K562 (cell line): ENCODE results near the gene PRKCE. TPM values are rescaled to one million over a fixed set of nuclear protein-coding genes. Genes with fewer than 3 reads are reported as not detected.

ENCODE experiments used
- ATAC-seq: fragments of 200-7000 bp; cut with Tn5 transposase; 3 replicates; pipeline ENCODE4 v1.9.1; 2020; ENCODE audit warnings: moderate library complexity
- BruUV-seq: library from RNA; stranded (reverse); fragments of 400-500 nt; replicated peaks from 2 replicates; lab custom pipeline; 2021; lab: Mats Ljungman, UMichigan
- CTCF ChIA-PET: fragments of 300-600 bp; formaldehyde crosslinking; extraction: SDS; loops from one replicate; lab custom pipeline; 2021; ENCODE audit warnings: low intra/inter-chr PET ratio; lab: Yijun Ruan, JAX
- POLR2A ChIA-PET: fragments of 300-600, 350-650 bp; sonication (Branson Sonifier 250); formaldehyde crosslinking; extraction: SDS; loops from one replicate; lab custom pipeline; 2021; ENCODE audit warnings: antibody characterized with exemption, inconsistent platforms; lab: Yijun Ruan, JAX
- DNase-seq, 4 experiments: peaks; one replicate each; pipeline versions ENCODE4 v3.0.0 to v3.0.0-alpha.2; 2011 to 2018; ENCODE audit warnings: low spot score in 3 of 4, mixed read lengths in 3 of 4; ENCODE audit errors: extremely low read depth in 1 of 4
- FAIRE-seq: peaks from 2 replicates; lab custom pipeline; 2011; peaks lifted over from hg19 to GRCh38; lab: Jason Lieb, UNC
- H2AFZ ChIP-seq: 2 replicates; pipeline ENCODE4 v1.6.0; 2011; ENCODE audit warnings: low read depth, low read length, control low read depth, inconsistent platforms
- H3K27ac ChIP-seq: fragments of 200-600 bp; 3 replicates; pipeline ENCODE4 v1.8.0; 2011; ENCODE audit warnings: low read depth, mild to moderate bottlenecking, control low read depth, inconsistent platforms, low read length, moderate library complexity, mixed read lengths; ENCODE audit errors: extremely low read depth
- H3K27me3 ChIP-seq, 2 experiments: fragments of 300-600 bp in 1 of 2; 2 replicates in 1 of 2; 3 replicates in 1 of 2; pipeline versions ENCODE4 v1.6.0 to v1.8.0; 2011; ENCODE audit warnings: inconsistent platforms in 2 of 2, low read length in 2 of 2, mild to moderate bottlenecking in 1 of 2, mixed read lengths in 1 of 2, moderate library complexity in 1 of 2; ENCODE audit not compliant: control insufficient read depth in 2 of 2, insufficient read depth in 2 of 2
- H3K36me3 ChIP-seq: fragments of 300-600 bp; 3 replicates; pipeline ENCODE4 v1.8.0; 2011; ENCODE audit warnings: mild to moderate bottlenecking, low read length, inconsistent platforms; ENCODE audit not compliant: control insufficient read depth, insufficient read depth
- H3K4me1 ChIP-seq, 2 experiments: fragments of 200-600 bp in 1 of 2; replicated peaks in 1 of 2; 2 replicates in 1 of 2; 3 replicates in 1 of 2; pipeline versions ENCODE4 v1.5.1 to v1.8.0; 2011; ENCODE audit warnings: inconsistent platforms in 2 of 2, low read length in 2 of 2, mild to moderate bottlenecking in 1 of 2, mixed read lengths in 1 of 2, moderate library complexity in 1 of 2; ENCODE audit not compliant: control insufficient read depth in 2 of 2, insufficient read depth in 2 of 2
- H3K4me2 ChIP-seq: 2 replicates; pipeline ENCODE4 v1.6.1; 2011; ENCODE audit warnings: low read length, control low read depth, inconsistent platforms, mixed read lengths; ENCODE audit not compliant: insufficient read depth
- H3K4me3 ChIP-seq: fragments of 200-600 bp; sonication (generic), shearing (Covaris generic); 2 replicates; pipeline ENCODE4 v1.5.1; 2016; ENCODE audit warnings: control low read depth, inconsistent platforms
- H3K79me2 ChIP-seq: fragments of 200-600 bp; 3 replicates; pipeline ENCODE4 v1.8.0; 2011; ENCODE audit warnings: low read length, inconsistent platforms; ENCODE audit not compliant: control insufficient read depth, insufficient read depth
- H3K9ac ChIP-seq, 2 experiments: 2 replicates each; pipeline versions ENCODE4 v1.6.0 to v1.6.1; 2011; ENCODE audit warnings: low read depth in 2 of 2, low read length in 2 of 2, control low read depth in 1 of 2, inconsistent platforms in 1 of 2, mild to moderate bottlenecking in 1 of 2, mixed read lengths in 1 of 2; ENCODE audit not compliant: insufficient read depth in 1 of 2
- H3K9me1 ChIP-seq: one replicate; pipeline ENCODE4 v1.6.0; 2011; ENCODE audit warnings: inconsistent platforms, mild to moderate bottlenecking, low read length, moderate library complexity; ENCODE audit not compliant: control insufficient read depth, insufficient read depth
- H3K9me3 ChIP-seq: replicated peaks from 2 replicates; pipeline ENCODE4 v1.5.1; 2011; ENCODE audit warnings: low read depth, low read length, inconsistent platforms; ENCODE audit not compliant: control insufficient read depth, insufficient read depth
- H4K20me1 ChIP-seq: replicated peaks from 2 replicates; pipeline ENCODE4 v1.6.1; 2011; ENCODE audit warnings: low read length, inconsistent platforms, mixed read lengths; ENCODE audit not compliant: control insufficient read depth, insufficient read depth
- BACH1 ChIP-seq: fragments of 200-800 bp; sonication (Bioruptor generic); IDR thresholded peaks from 2 replicates; pipeline ENCODE4 v1.6.1; 2016; ENCODE audit warnings: missing genetic modification characterization, missing compliant biosample characterization
- ELF1 ChIP-seq: fragments of 200-800 bp; sonication (Bioruptor generic); IDR thresholded peaks from 2 replicates; pipeline ENCODE4 v1.6.1; 2016; ENCODE audit warnings: missing genetic modification characterization, missing compliant biosample characterization
- LCOR ChIP-seq: sonication (generic); formaldehyde crosslinking; IDR thresholded peaks from 2 replicates; pipeline ENCODE4 v1.8.0; 2022; ENCODE audit warnings: mild to moderate bottlenecking, missing genetic modification reagents
- POLR2AphosphoS2 ChIP-seq: IDR thresholded peaks from 2 replicates; pipeline ENCODE4 v1.6.1; 2012; ENCODE audit warnings: low read length, improper control_type of control experiment
- SMARCB1 ChIP-seq: IDR thresholded peaks from 2 replicates; pipeline ENCODE4 v1.6.1; 2011; ENCODE audit warnings: improper control_type of control experiment, low read depth; ENCODE audit not compliant: insufficient read length
- TBL1XR1 ChIP-seq, 2 experiments: IDR thresholded peaks; 2 replicates each; pipeline ENCODE4 v1.6.1; 2012; ENCODE audit warnings: improper control_type of control experiment in 2 of 2, low read length in 2 of 2, mild to moderate bottlenecking in 1 of 2
- ZNF134 ChIP-seq: fragments of 250-450 bp; sonication (Bioruptor Pico); conservative IDR thresholded peaks from 2 replicates; pipeline ENCODE4 v1.4.0; 2020
- WGBS: fragments of 100-300 bp; shearing (Covaris generic); methylation state at CpG from one replicate; pipeline ENCODE4 v1.1.6; 2016; ENCODE audit warnings: low coverage, mixed read lengths; ENCODE audit not compliant: insufficient coverage; ENCODE audit errors: missing lambda C conversion rate; 5-methylcytosine and 5-hydroxymethylcytosine counted together
- in situ Hi-C: fragments of 300-500 bp; cut with MboI; formaldehyde crosslinking; loops from 4 replicates; pipeline ENCODE4 v1.15.0; 2018; ENCODE audit warnings: inconsistent platforms, mixed read lengths
- intact Hi-C: fragments of 100-400 bp; cut with micrococcal nuclease; formaldehyde crosslinking; loops from 2 replicates; pipeline ENCODE4 v1.14.2; 2022
- polyA plus RNA-seq, 8 experiments: library from polyadenylated mRNA; depleted of rRNA in 4 of 8; stranded (reverse) in 5 of 8; unstranded in 3 of 8; fragments of >200 nt; fragmentation: Nextera tagmentation in 2 of 8; fragmentation: Illumina TruSeq in 1 of 8; extraction: Ambion mirVana in 2 of 8; extraction: Trizol in 1 of 8; gene quantifications; 2 replicates each; pipeline versions ENCODE4 v1.2.1 to v1.2.3, GENCODE V29; 2011 to 2014; ENCODE audit warnings: inconsistent platforms in 1 of 8, missing spikeins in 1 of 8
- total RNA-seq, 7 experiments: library from RNA; depleted of rRNA in 6 of 7; stranded (reverse); fragments of >200 nt in 6 of 7; fragmentation: Illumina TruSeq in 2 of 7; extraction: Trizol in 2 of 7; gene quantifications; 2 replicates each; pipeline versions ENCODE4 v1.2.1 to v1.2.3, GENCODE V29; 2011 to 2021; ENCODE audit warnings: low replicate concordance in 1 of 7
- TF ChIP-seq, protein P1 (sequence below): fragments of 250-450 bp; sonication (Bioruptor Pico); IDR thresholded peaks from 2 replicates; pipeline ENCODE4 v1.4.0; 2020; ENCODE audit warnings: mild to moderate bottlenecking
- TF ChIP-seq, protein P2 (sequence below): fragments of 150-350 bp; IDR thresholded peaks from 2 replicates; pipeline ENCODE4 v1.6.1; 2014; ENCODE audit warnings: low read depth, mild to moderate bottlenecking, low read length, borderline replicate concordance

Gene PRKCE
- total and polyA plus RNA-seq, 9 of the 15 experiments (the other 6 are each of a cell fraction or from before 2014, with no cell fraction given): 0.06 to 1.0 (median 0.22) TPM; not detected in 1

DNA sequence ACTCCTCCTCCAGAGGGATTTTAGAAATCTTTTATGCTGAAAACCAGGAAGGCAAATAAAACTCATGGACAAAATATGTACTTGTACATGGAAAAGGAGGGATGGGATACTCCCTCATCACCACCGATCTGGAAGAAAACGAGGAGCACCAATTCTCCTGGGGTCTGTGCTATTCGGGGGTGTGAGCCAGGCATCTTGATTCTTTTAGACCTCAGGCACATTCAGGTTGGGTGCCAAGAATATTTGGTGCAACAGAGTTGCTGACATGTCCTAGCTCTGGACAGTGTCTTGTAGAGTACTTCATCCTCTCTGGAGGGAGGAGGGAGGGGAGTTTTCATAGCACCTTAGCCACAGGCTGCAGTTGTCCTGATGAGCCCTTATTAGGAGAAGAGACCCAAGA is 163.0 kb downstream of the PRKCE start:
- intact Hi-C loops (no loop called here), in situ Hi-C loops (no loop called here)
- BruUV-seq: no TSS peak
- ChIA-PET CTCF (no interaction called here), POLR2A (interaction anchor here (0.7 kb wide), 1 partner anchor 918 kb away, joined by 4 read pairs; no protein-coding TSS in a partner anchor)
- Histone ChIP-seq H3K9me1 (no peaks in the 10 kb centered on the region), H3K27me3 (peaks cover 12 to 26% of the 10 kb centered on the region in 2 experiments; a peak in 4 of 5 replicates), H2AFZ (no peak overlapping the region), H3K27ac (no peak overlapping the region), H3K4me3 (no peak overlapping the region), H3K9ac (no peak overlapping the region), H4K20me1 (no peaks in the 10 kb centered on the region), H3K4me1 (no peaks in the 10 kb centered on the region; a peak in 1 of 5 replicates), H3K9me3 (no peaks in the 10 kb centered on the region), H3K36me3 (no peaks in the 10 kb centered on the region), H3K79me2 (no peaks in the 10 kb centered on the region), H3K4me2 (no peak overlapping the region)
- no peak for DNase-seq
- no peak for FAIRE-seq
- TF ChIP-seq TBL1XR1 (IDR thresholded peaks at IDR 0.05; ENCODE audit: low read length in 2 of 2) (no peak), BACH1 (tag) (no peak)
- 6% methylated on average over 3 of the region's 3 CpGs for WGBS
- no peak for ATAC-seq

DNA sequence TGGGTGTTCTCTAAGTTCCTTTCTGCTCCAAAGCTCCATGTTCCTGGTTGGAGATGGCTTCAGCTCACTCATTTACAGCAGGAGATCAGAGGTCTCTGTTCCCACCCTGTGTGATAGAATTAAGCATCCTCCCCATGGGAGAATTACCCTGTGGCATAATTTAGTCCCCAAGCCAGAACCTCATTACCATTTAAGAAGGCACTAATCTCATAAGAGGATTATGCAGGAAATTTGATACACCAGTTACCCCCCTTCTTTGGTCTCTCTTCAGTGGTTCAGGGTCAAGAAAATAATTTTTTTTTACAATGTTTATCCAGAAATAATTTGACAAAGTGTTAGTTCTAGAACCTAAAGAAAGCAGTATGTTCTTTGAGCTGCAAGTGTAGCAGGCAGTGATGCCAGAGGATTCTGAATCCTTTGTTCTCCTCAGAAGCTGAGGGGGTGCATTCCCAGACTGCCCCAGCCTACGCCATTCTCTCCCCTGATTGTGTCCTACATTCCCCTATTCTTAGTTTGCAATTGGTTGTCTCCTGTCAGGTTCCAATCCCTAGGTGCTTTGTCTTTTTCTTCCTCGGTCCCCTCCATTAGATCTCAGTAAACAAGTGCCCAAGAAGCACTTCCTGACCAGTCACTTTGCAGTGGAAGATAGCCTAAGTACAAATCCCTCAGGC is 163.6 kb downstream of the PRKCE start:
- ChIA-PET CTCF (no interaction called here), POLR2A (no interaction called here)
- WGBS: 0% methylated on average over 2 of the region's 2 CpGs
- intact Hi-C loops (no loop called here), in situ Hi-C loops (no loop called here)
- H3K4me3 ChIP-seq: no peak overlapping the region
- H3K79me2 ChIP-seq: no peaks in the 10 kb centered on the region
- no peaks in the 10 kb centered on the region for H3K9me1 ChIP-seq
- no peak overlapping the region for H3K9ac ChIP-seq
- DNase-seq: no peak
- peaks cover 12 to 28% of the 10 kb centered on the region in 2 experiments; a peak in 4 of 5 replicates for H3K27me3 ChIP-seq
- BruUV-seq: no TSS peak
- no peaks in the 10 kb centered on the region; a peak in 1 of 5 replicates for H3K4me1 ChIP-seq
- no peaks in the 10 kb centered on the region for H3K36me3 ChIP-seq
- FAIRE-seq: no peak
- H3K9me3 ChIP-seq: no peaks in the 10 kb centered on the region
- no peak for ATAC-seq
- no peak overlapping the region for H3K27ac ChIP-seq
- no peaks in the 10 kb centered on the region for H4K20me1 ChIP-seq
- H2AFZ ChIP-seq: no peak overlapping the region
- H3K4me2 ChIP-seq: no peak overlapping the region
- no peak for TF ChIP-seq ZNF134
- TF ChIP-seq, protein P1, sequence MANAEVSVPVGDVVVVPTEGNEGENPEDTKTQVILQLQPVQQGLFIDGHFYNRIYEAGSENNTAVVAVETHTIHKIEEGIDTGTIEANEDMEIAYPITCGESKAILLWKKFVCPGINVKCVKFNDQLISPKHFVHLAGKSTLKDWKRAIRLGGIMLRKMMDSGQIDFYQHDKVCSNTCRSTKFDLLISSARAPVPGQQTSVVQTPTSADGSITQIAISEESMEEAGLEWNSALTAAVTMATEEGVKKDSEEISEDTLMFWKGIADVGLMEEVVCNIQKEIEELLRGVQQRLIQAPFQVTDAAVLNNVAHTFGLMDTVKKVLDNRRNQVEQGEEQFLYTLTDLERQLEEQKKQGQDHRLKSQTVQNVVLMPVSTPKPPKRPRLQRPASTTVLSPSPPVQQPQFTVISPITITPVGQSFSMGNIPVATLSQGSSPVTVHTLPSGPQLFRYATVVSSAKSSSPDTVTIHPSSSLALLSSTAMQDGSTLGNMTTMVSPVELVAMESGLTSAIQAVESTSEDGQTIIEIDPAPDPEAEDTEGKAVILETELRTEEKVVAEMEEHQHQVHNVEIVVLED (CRISPR knock-in tag): no peak
- TF ChIP-seq ELF1: no peak
- TF ChIP-seq LCOR (CRISPR knock-in tag): no peak
- TF ChIP-seq, protein P2, sequence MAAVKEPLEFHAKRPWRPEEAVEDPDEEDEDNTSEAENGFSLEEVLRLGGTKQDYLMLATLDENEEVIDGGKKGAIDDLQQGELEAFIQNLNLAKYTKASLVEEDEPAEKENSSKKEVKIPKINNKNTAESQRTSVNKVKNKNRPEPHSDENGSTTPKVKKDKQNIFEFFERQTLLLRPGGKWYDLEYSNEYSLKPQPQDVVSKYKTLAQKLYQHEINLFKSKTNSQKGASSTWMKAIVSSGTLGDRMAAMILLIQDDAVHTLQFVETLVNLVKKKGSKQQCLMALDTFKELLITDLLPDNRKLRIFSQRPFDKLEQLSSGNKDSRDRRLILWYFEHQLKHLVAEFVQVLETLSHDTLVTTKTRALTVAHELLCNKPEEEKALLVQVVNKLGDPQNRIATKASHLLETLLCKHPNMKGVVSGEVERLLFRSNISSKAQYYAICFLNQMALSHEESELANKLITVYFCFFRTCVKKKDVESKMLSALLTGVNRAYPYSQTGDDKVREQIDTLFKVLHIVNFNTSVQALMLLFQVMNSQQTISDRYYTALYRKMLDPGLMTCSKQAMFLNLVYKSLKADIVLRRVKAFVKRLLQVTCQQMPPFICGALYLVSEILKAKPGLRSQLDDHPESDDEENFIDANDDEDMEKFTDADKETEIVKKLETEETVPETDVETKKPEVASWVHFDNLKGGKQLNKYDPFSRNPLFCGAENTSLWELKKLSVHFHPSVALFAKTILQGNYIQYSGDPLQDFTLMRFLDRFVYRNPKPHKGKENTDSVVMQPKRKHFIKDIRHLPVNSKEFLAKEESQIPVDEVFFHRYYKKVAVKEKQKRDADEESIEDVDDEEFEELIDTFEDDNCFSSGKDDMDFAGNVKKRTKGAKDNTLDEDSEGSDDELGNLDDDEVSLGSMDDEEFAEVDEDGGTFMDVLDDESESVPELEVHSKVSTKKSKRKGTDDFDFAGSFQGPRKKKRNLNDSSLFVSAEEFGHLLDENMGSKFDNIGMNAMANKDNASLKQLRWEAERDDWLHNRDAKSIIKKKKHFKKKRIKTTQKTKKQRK: no peak
- no peak for TF ChIP-seq POLR2AphosphoS2
- no peak for TF ChIP-seq SMARCB1
